HepG2 (cell line): ENCODE data around the gene PTPRO.

Experiments used
- CTCF ChIP-seq: sonication (generic); formaldehyde crosslinking; IDR thresholded peaks from 2 replicates; pipeline ENCODE4 v1.5.0; 2020; ENCODE audit warnings: mild to moderate bottlenecking, missing genetic modification reagents, moderate library complexity
- DZIP1 ChIP-seq: sonication (generic); formaldehyde crosslinking; IDR thresholded peaks from 2 replicates; pipeline ENCODE4 v1.5.0; 2020; ENCODE audit warnings: mild to moderate bottlenecking, missing genetic modification reagents
- E2F1 ChIP-seq: sonication (generic); formaldehyde crosslinking; IDR thresholded peaks from 2 replicates; pipeline ENCODE4 v1.5.0; 2020; ENCODE audit warnings: missing genetic modification reagents
- KAT2B ChIP-seq: fragments of 150-350 bp; IDR thresholded peaks from 2 replicates; pipeline ENCODE4 v1.6.1; 2014; ENCODE audit warnings: low read depth, low read length, borderline replicate concordance
- NR3C1 ChIP-seq: sonication (generic); formaldehyde crosslinking; IDR thresholded peaks from 2 replicates; pipeline ENCODE4 v1.4.0; 2020; ENCODE audit warnings: missing genetic modification reagents
- PBX3 ChIP-seq: sonication (generic); formaldehyde crosslinking; IDR thresholded peaks from 2 replicates; pipeline ENCODE4 v1.8.1; 2023; ENCODE audit warnings: missing genetic modification reagents, inconsistent platforms, borderline replicate concordance
- POLR2A ChIP-seq, 2 experiments: IDR thresholded peaks; 2 replicates each; pipeline ENCODE4 v1.6.1; 2011; ENCODE audit warnings: low read depth in 2 of 2, low read length in 2 of 2, mild to moderate bottlenecking in 1 of 2, moderate library complexity in 1 of 2; ENCODE audit not compliant: insufficient read depth in 1 of 2
- ZFP37 ChIP-seq: sonication (generic); formaldehyde crosslinking; IDR thresholded peaks from 2 replicates; pipeline ENCODE4 v1.4.0; 2020; ENCODE audit warnings: missing genetic modification reagents, borderline replicate concordance
- ZNF274 ChIP-seq: sonication (generic); formaldehyde crosslinking; IDR thresholded peaks from 2 replicates; pipeline ENCODE4 v1.5.1; 2020; ENCODE audit warnings: mild to moderate bottlenecking, missing genetic modification reagents
- ZNF3 ChIP-seq: IDR thresholded peaks from 2 replicates; pipeline ENCODE4 v1.7.0; 2017; ENCODE audit warnings: inconsistent platforms
- ZNF574 ChIP-seq: sonication (generic); formaldehyde crosslinking; IDR thresholded peaks from 2 replicates; pipeline ENCODE4 v1.4.0; 2020; ENCODE audit warnings: missing genetic modification reagents
- ZNF761 ChIP-seq: sonication (generic); formaldehyde crosslinking; conservative IDR thresholded peaks from 2 replicates; pipeline ENCODE4 v1.4.0; 2020; ENCODE audit warnings: mild to moderate bottlenecking, missing genetic modification reagents

GRCh38 chr12:15417691-15418090 is 95.4 kb downstream of the PTPRO start:
- TF ChIP-seq ZNF3, result no peak
- no peak for TF ChIP-seq DZIP1
- TF ChIP-seq POLR2A (IDR thresholded peaks at IDR 0.05; ENCODE audit: insufficient read depth in 1 of 2, low read depth in 2 of 2, low read length in 2 of 2), result no peak
- TF ChIP-seq ZNF274 (CRISPR knock-in tag), result no peak
- no peak for TF ChIP-seq E2F1
- TF ChIP-seq KAT2B, result no peak
- TF ChIP-seq PBX3 (CRISPR knock-in tag), result no peak
- no peak for TF ChIP-seq ZNF761 (CRISPR knock-in tag)
- no peak for TF ChIP-seq ZNF574 (CRISPR knock-in tag)
- no peak for TF ChIP-seq ZFP37
- TF ChIP-seq NR3C1 (CRISPR knock-in tag), result no peak
- no peak for TF ChIP-seq CTCF (CRISPR knock-in tag)
